IMR-90 (cell line): ENCODE measurements around the gene CNGA1. TPM values are rescaled to one million over a fixed set of nuclear protein-coding genes. Genes with fewer than 3 reads are reported as not detected.

Experiments used
- ATAC-seq: fragments of 200-7000 bp; cut with Tn5 transposase; 2 replicates; pipeline ENCODE4 v1.9.1; 2020; ENCODE audit warnings: low read depth, mild to moderate bottlenecking, moderate library complexity
- BruUV-seq: library from RNA; stranded (reverse); fragments of 400-500 nt; replicated peaks from 2 replicates; lab custom pipeline; 2021; lab: Mats Ljungman, UMichigan
- CTCF ChIA-PET: fragments of 300-600 bp; formaldehyde crosslinking; extraction: SDS; loops from one replicate; lab custom pipeline; 2021; ENCODE audit warnings: antibody characterized with exemption; lab: Yijun Ruan, JAX
- POLR2A ChIA-PET: fragments of 300-600 bp; sonication (Branson Sonifier 250); formaldehyde crosslinking; loops from one replicate; lab custom pipeline; 2022; ENCODE audit warnings: antibody characterized with exemption; ENCODE audit not compliant: unreplicated experiment; lab: Charles Lee
- DNase-seq: peaks from one replicate; pipeline ENCODE4 v3.0.0; 2013
- H2AFZ ChIP-seq: replicated peaks from 2 replicates; pipeline ENCODE3; 2013; ENCODE audit warnings: low read length, mild to moderate bottlenecking; ENCODE audit not compliant: poor library complexity
- H2AK5ac ChIP-seq: 2 replicates; pipeline ENCODE4 v1.6.1; 2013; ENCODE audit warnings: low read depth, low read length, inconsistent platforms
- H2AK9ac ChIP-seq: replicated peaks from 2 replicates; pipeline ENCODE3; 2013; ENCODE audit warnings: mild to moderate bottlenecking, low read depth, low read length, moderate library complexity; ENCODE audit not compliant: poor library complexity
- H2BK120ac ChIP-seq: 2 replicates; pipeline ENCODE4 v1.6.1; 2013; ENCODE audit warnings: low read depth, low read length, inconsistent platforms
- H2BK15ac ChIP-seq: 3 replicates; pipeline ENCODE4 v1.6.1; 2013; ENCODE audit warnings: low read depth, low read length, inconsistent platforms
- H2BK20ac ChIP-seq: 2 replicates; pipeline ENCODE4 v1.6.1; 2013; ENCODE audit warnings: low read depth, mild to moderate bottlenecking, inconsistent platforms, low read length, moderate library complexity
- H2BK5ac ChIP-seq: 2 replicates; pipeline ENCODE4 v1.6.1; 2013; ENCODE audit warnings: mild to moderate bottlenecking, low read depth, low read length, inconsistent platforms; ENCODE audit not compliant: poor library complexity, severe bottlenecking
- H3K14ac ChIP-seq: replicated peaks from 2 replicates; pipeline ENCODE4 v1.6.1; 2013; ENCODE audit warnings: low read depth, low read length, inconsistent platforms
- H3K18ac ChIP-seq: 2 replicates; pipeline ENCODE4 v1.6.1; 2013; ENCODE audit warnings: low read depth, low read length, control low read depth
- H3K23ac ChIP-seq: 2 replicates; pipeline ENCODE4 v1.6.1; 2013; ENCODE audit warnings: low read depth, low read length, inconsistent platforms
- H3K27ac ChIP-seq: 2 replicates; pipeline ENCODE4 v1.5.1; 2013; ENCODE audit warnings: mild to moderate bottlenecking, control low read depth, low read length; ENCODE audit not compliant: insufficient read depth
- H3K27me3 ChIP-seq: 2 replicates; pipeline ENCODE4 v1.6.1; 2013; ENCODE audit warnings: low read length; ENCODE audit not compliant: control insufficient read depth, insufficient read depth
- H3K36me3 ChIP-seq: 2 replicates; pipeline ENCODE4 v1.6.1; 2013; ENCODE audit warnings: low read length, mixed read lengths; ENCODE audit not compliant: control insufficient read depth, insufficient read depth
- H3K4ac ChIP-seq: 2 replicates; pipeline ENCODE4 v1.6.1; 2013; ENCODE audit warnings: low read depth, low read length, inconsistent platforms
- H3K4me1 ChIP-seq: 2 replicates; pipeline ENCODE4 v1.6.1; 2013; ENCODE audit warnings: low read length, mixed read lengths; ENCODE audit not compliant: control insufficient read depth, insufficient read depth
- H3K4me2 ChIP-seq: 2 replicates; pipeline ENCODE4 v1.6.1; 2013; ENCODE audit warnings: low read depth, mild to moderate bottlenecking, control low read depth, low read length, moderate library complexity
- H3K4me3 ChIP-seq: 2 replicates; pipeline ENCODE4 v1.5.1; 2013; ENCODE audit warnings: low read depth, mild to moderate bottlenecking, control low read depth, low read length, moderate library complexity; ENCODE audit not compliant: insufficient read depth
- H3K56ac ChIP-seq: 2 replicates; pipeline ENCODE4 v1.6.1; 2013; ENCODE audit warnings: low read length, inconsistent platforms; ENCODE audit not compliant: insufficient read depth; ENCODE audit errors: extremely low read depth
- H3K79me1 ChIP-seq, 2 experiments: 2 replicates each; pipeline ENCODE4 v1.6.1; 2013; ENCODE audit warnings: low read length in 2 of 2, inconsistent platforms in 1 of 2, low read depth in 1 of 2
- H3K9ac ChIP-seq: 2 replicates; pipeline ENCODE4 v1.6.1; 2013; ENCODE audit warnings: low read depth, low read length, control low read depth
- H3K9me1 ChIP-seq: 2 replicates; pipeline ENCODE4 v1.6.1; 2013; ENCODE audit warnings: low read length, inconsistent platforms; ENCODE audit not compliant: insufficient read depth
- H3K9me3 ChIP-seq: 2 replicates; pipeline ENCODE4 v1.6.1; 2013; ENCODE audit warnings: low read length; ENCODE audit not compliant: control insufficient read depth, insufficient read depth
- H4K20me1 ChIP-seq: 2 replicates; pipeline ENCODE4 v1.6.1; 2013; ENCODE audit warnings: low read length, inconsistent platforms; ENCODE audit not compliant: insufficient read depth
- H4K5ac ChIP-seq: 2 replicates; pipeline ENCODE4 v1.6.1; 2013; ENCODE audit warnings: mild to moderate bottlenecking, low read depth, low read length, control low read depth
- H4K8ac ChIP-seq, 2 experiments: 2 replicates each; pipeline ENCODE4 v1.6.1; 2013; ENCODE audit warnings: low read depth in 2 of 2, low read length in 2 of 2, control low read depth in 1 of 2, inconsistent platforms in 1 of 2
- H4K91ac ChIP-seq: 2 replicates; pipeline ENCODE4 v1.6.1; 2013; ENCODE audit warnings: low read depth, low read length, inconsistent platforms; ENCODE audit not compliant: insufficient read depth
- CEBPB ChIP-seq: IDR thresholded peaks from 2 replicates; pipeline ENCODE4 v1.6.1; 2012; ENCODE audit warnings: low read depth, low read length, improper control_type of control experiment
- MAFK ChIP-seq: IDR thresholded peaks from 2 replicates; pipeline ENCODE4 v1.6.1; 2012; ENCODE audit warnings: low read depth, low read length, improper control_type of control experiment
- MAZ ChIP-seq: IDR thresholded peaks from 2 replicates; pipeline ENCODE4 v1.6.1; 2012; ENCODE audit warnings: low read depth, mild to moderate bottlenecking, low read length, improper control_type of control experiment, moderate library complexity, borderline replicate concordance
- USF2 ChIP-seq: fragments of 150-350 bp; IDR thresholded peaks from 2 replicates; pipeline ENCODE4 v1.6.1; 2017; ENCODE audit warnings: mild to moderate bottlenecking, antibody characterized with exemption, low read length, low read depth
- dilution Hi-C: fragments of 300-500 bp; cut with HindIII; formaldehyde crosslinking; loops from one replicate; pipeline ENCODE4 v1.14.3; 2018; ENCODE audit warnings: low sequenced_read_pairs; ENCODE audit not compliant: unreplicated experiment
- in situ Hi-C: fragments of 300-500 bp; cut with MboI; formaldehyde crosslinking; loops from 3 replicates; pipeline ENCODE4 v1.14.3; 2019; ENCODE audit warnings: low sequenced_read_pairs, inconsistent platforms, mixed read lengths
- intact Hi-C: fragments of 100-400 bp; cut with micrococcal nuclease; formaldehyde crosslinking; loops from 2 replicates; pipeline ENCODE4 v1.10.0; 2022
- polyA plus RNA-seq, 3 experiments: library from polyadenylated mRNA; depleted of rRNA; stranded (reverse); fragments of >200 nt; gene quantifications; 2 replicates each; pipeline ENCODE4 v1.2.3, GENCODE V29; 2012; ENCODE audit warnings: low replicate concordance in 1 of 3
- total RNA-seq: library from RNA; depleted of rRNA; stranded (reverse); fragments of >200 nt; gene quantifications from 2 replicates; pipeline ENCODE4 v1.2.3, GENCODE V29; 2012

CNGA1 gene
- total and polyA plus RNA-seq, 2 of the 4 experiments (the other 2 are of a cell fraction): not detected

- POLR2A ChIA-PET: no interaction called here
- Histone ChIP-seq H4K5ac (no peak overlapping the region), H2AFZ (no peak overlapping the region), H2BK5ac (no peak overlapping the region), H3K79me1 (no peaks in the 10 kb centered on the region), H3K9me1 (no peaks in the 10 kb centered on the region), H3K27me3 (no peaks in the 10 kb centered on the region), H3K4me2 (no peak overlapping the region), H2AK5ac (no peak overlapping the region), H4K8ac (no peak overlapping the region), H3K4ac (no peak overlapping the region), H3K4me3 (no peak overlapping the region), H3K27ac (no peak overlapping the region), H2BK20ac (no peak overlapping the region), H2BK120ac (no peak overlapping the region), H2AK9ac (no peak overlapping the region), H3K18ac (no peak overlapping the region), H3K14ac (no peak overlapping the region), H3K23ac (no peak overlapping the region), H4K20me1 (no peaks in the 10 kb centered on the region), H3K56ac (no peak overlapping the region), H3K9me3 (no peaks in the 10 kb centered on the region), H3K36me3 (no peaks in the 10 kb centered on the region), H3K4me1 (no peaks in the 10 kb centered on the region), H2BK15ac (no peak overlapping the region), H3K9ac (no peak overlapping the region), H4K91ac (no peak overlapping the region)
- in situ Hi-C loops: no loop called here
- intact Hi-C loops: no loop called here
- CTCF ChIA-PET: interaction anchor here (0.6 to 1.5 kb wide), 5 partner anchors 9 to 1538 kb away, joined by 3 read pairs; no protein-coding TSS in a partner anchor
- DNase-seq (no peak), ATAC-seq (no peak)
- no TSS peak for BruUV-seq
- no peak for TF ChIP-seq CEBPB
- TF ChIP-seq MAFK: no peak
- no peak for TF ChIP-seq MAZ
- TF ChIP-seq USF2: no peak
- dilution Hi-C loops: no loop called here
These were observed 16.9 kb upstream of the CNGA1 start for GRCh38 chr4:48033412-48033811.
